Nephron (organoid): Measurements from ENCODE around the gene TOB1.

ENCODE experiments used
- H3K27ac Mint-ChIP-seq, 3 experiments: 2 replicates each; pipeline ENCODE4 v1.8.0; 2020; ENCODE audit warnings: mixed read lengths in 3 of 3, mild to moderate bottlenecking in 2 of 3, moderate library complexity in 1 of 3
- H3K27me3 Mint-ChIP-seq: 2 replicates; pipeline ENCODE4 v1.8.0; 2021; ENCODE audit warnings: low read depth, mild to moderate bottlenecking, moderate library complexity, mixed read lengths
- H3K36me3 Mint-ChIP-seq: 2 replicates; pipeline ENCODE4 v1.8.0; 2020; ENCODE audit warnings: low read depth, mixed read lengths
- H3K4me1 Mint-ChIP-seq: 2 replicates; pipeline ENCODE4 v1.8.0; 2020; ENCODE audit warnings: mixed read lengths
- H3K4me3 Mint-ChIP-seq, 3 experiments: 2 replicates each; pipeline ENCODE4 v1.8.0; 2020; ENCODE audit warnings: mild to moderate bottlenecking in 3 of 3, mixed read lengths in 3 of 3, moderate library complexity in 2 of 3
- H3K9me3 Mint-ChIP-seq: 2 replicates; pipeline ENCODE4 v1.8.0; 2020; ENCODE audit warnings: mixed read lengths
- TF ChIP-seq, protein P1 (sequence below), 3 experiments: fragments of 200-600 bp; sonication (generic); IDR thresholded peaks; one replicate each; pipeline ENCODE4 v1.5.0; 2021; ENCODE audit warnings: antibody characterized with exemption in 3 of 3; ENCODE audit not compliant: unreplicated experiment in 3 of 3

Gene TOB1

DNA sequence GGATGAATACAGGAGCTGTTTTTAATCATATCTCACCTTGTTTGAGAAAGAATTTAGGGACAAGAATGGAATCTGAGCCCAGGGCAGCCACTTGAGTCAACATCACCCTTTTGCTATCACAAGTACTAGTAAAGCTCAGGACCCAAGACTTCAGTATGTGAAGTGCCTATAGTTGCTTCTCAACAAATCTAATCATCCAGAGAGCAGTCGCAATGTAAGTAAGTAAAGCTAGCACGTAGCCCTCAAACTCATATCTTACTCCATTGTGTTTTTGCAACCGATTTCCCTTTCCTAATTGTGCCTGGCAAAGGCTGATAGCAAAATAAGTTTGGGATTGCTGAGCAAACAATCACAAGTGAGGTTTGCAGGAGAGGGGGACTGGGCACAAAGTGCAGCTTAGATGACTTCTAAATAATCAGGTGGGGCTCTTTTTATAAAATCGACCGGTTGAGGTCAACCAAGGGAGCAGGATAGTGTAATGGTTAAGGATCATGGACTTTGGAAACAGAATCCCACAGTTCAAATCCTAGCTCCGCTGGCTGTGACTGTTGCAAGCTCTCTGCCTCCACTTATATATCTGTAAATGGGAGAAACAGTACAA is 13.0 kb downstream of the TOB1 start:
- H3K36me3 Mint-ChIP-seq = no peaks in the 10 kb centered on the region
- H3K9me3 Mint-ChIP-seq = no peaks in the 10 kb centered on the region
- peak overlapping the region in 1 of 3 experiments; percentile 61 for H3K27ac Mint-ChIP-seq
- H3K4me1 Mint-ChIP-seq = peaks cover 31% of the 10 kb centered on the region
- no peak overlapping the region for H3K4me3 Mint-ChIP-seq
- TF ChIP-seq, protein P1, sequence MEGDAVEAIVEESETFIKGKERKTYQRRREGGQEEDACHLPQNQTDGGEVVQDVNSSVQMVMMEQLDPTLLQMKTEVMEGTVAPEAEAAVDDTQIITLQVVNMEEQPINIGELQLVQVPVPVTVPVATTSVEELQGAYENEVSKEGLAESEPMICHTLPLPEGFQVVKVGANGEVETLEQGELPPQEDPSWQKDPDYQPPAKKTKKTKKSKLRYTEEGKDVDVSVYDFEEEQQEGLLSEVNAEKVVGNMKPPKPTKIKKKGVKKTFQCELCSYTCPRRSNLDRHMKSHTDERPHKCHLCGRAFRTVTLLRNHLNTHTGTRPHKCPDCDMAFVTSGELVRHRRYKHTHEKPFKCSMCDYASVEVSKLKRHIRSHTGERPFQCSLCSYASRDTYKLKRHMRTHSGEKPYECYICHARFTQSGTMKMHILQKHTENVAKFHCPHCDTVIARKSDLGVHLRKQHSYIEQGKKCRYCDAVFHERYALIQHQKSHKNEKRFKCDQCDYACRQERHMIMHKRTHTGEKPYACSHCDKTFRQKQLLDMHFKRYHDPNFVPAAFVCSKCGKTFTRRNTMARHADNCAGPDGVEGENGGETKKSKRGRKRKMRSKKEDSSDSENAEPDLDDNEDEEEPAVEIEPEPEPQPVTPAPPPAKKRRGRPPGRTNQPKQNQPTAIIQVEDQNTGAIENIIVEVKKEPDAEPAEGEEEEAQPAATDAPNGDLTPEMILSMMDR (IDR thresholded peaks at IDR 0.05; ENCODE audit: unreplicated experiment in 3 of 3) = no peak
- peaks cover 9% of the 10 kb centered on the region for H3K27me3 Mint-ChIP-seq

DNA sequence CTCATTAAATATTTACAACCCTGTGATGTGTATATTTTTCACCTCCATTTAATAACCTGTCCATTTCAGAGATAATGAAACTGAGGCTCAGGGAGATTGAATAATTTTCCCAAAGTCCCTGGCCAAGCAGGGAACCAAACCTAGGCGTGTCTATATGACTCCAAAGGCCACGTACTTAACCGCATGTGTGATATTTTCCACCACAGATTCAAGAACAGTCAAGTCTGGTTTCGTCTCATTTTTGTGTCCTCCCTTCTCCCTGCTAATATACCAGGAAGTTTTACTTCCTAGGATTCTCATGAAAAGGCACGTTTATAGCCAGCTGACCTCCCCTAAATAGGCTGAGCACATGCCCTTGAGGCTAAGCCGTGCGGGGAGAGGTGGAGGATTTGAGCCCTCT is 15.5 kb downstream of the TOB1 start:
- Mint-ChIP-seq H3K9me3 (no peaks in the 10 kb centered on the region), H3K27ac (no peak overlapping the region), H3K4me3 (no peak overlapping the region), H3K27me3 (peaks cover 9% of the 10 kb centered on the region), H3K4me1 (peaks cover 32% of the 10 kb centered on the region), H3K36me3 (no peaks in the 10 kb centered on the region)
- TF ChIP-seq, protein P1 (IDR thresholded peaks at IDR 0.05; ENCODE audit: unreplicated experiment in 3 of 3) = no peak

DNA sequence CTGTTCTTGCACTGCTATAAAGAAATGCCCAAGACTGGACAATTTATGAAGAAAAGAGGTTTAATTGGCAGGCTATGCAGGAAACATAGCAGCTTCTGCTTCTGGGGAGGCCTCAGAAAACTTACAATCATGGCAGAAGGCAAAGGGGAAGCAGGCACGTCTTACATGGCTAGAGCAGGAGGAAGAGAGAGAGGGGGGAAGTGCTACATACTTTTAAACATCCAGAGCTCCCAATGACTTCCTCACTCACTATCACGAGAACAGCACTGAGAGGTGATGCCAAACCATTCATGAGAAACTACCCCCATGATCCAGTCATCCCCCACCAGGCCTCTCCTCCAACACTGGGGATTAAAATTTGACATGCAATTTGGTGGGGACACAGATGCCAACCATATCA is 17.4 kb downstream of the TOB1 start:
- TF ChIP-seq, protein P1 (IDR thresholded peaks at IDR 0.05; ENCODE audit: unreplicated experiment in 3 of 3) = no peak
- H3K4me3 Mint-ChIP-seq = no peak overlapping the region
- H3K36me3 Mint-ChIP-seq = no peaks in the 10 kb centered on the region
- H3K9me3 Mint-ChIP-seq = no peaks in the 10 kb centered on the region
- H3K27me3 Mint-ChIP-seq = peaks cover 13% of the 10 kb centered on the region
- peaks cover 28% of the 10 kb centered on the region for H3K4me1 Mint-ChIP-seq
- H3K27ac Mint-ChIP-seq = no peak overlapping the region

DNA sequence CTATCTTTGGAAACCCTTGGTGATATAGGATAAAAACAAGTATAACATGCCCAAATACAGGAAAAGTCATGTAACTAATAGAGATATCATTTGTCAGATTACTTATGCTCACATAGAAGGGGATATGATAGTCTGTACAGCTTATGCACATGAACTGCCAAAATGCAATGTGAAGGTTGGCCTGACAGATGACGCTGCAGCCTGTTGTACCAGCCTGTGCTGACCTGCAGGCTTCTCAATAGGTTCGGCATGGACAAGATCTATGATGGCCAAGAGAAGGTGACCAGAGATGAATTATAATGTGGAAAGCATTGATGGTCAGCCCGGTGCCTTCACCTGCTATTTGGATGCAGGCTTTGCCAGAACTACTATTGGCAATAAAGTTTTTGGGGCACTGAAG is 18.1 kb downstream of the TOB1 start:
- Mint-ChIP-seq H3K4me3 (no peak overlapping the region), H3K27ac (no peak overlapping the region), H3K4me1 (peaks cover 28% of the 10 kb centered on the region), H3K27me3 (peaks cover 13% of the 10 kb centered on the region), H3K9me3 (no peaks in the 10 kb centered on the region), H3K36me3 (no peaks in the 10 kb centered on the region)
- TF ChIP-seq, protein P1 (IDR thresholded peaks at IDR 0.05; ENCODE audit: unreplicated experiment in 3 of 3) = no peak

DNA sequence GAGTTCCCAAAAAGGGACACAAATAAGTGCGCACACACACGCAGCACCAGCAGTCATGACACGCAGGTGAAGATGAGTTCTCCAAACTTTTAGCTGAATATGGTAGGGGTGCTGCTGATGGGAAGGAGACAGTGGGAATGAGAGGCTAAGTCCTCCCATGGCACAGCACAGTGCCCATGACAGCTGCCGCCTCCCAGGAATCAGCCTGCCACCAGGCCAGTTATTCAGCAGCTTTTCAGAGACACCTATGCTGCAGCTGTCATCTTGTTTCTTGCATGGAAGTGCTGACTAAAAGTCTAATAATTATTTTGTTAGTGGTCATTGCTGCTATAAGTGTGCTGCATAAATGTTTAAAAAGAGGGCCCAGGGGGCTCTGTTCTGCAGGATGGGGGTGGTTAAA is 18.6 kb downstream of the TOB1 start:
- no peak overlapping the region for H3K27ac Mint-ChIP-seq
- peaks cover 24% of the 10 kb centered on the region for H3K4me1 Mint-ChIP-seq

More for the DNA sequence above, 18.6 kb downstream of the TOB1 start:
- H3K27me3 Mint-ChIP-seq = peaks cover 13% of the 10 kb centered on the region
- no peaks in the 10 kb centered on the region for H3K36me3 Mint-ChIP-seq
- H3K9me3 Mint-ChIP-seq = no peaks in the 10 kb centered on the region
- TF ChIP-seq, protein P1 (IDR thresholded peaks at IDR 0.05; ENCODE audit: unreplicated experiment in 3 of 3) = no peak
- no peak overlapping the region for H3K4me3 Mint-ChIP-seq
